Mesenteric fat pad (tissue), 1 donor: ENCODE measurements around the gene SUMO4. TPM values are rescaled to one million over a fixed set of nuclear protein-coding genes. Genes with fewer than 3 reads are reported as not detected.

Experiments used
- total RNA-seq: library from RNA; stranded (reverse); fragmentation: NEBNext Ultra II Directional; extraction: Animal tissue kit (Norgen Biotek cat#: 25700); gene quantifications from one replicate; pipeline ENCODE4 v1.2.1, GENCODE V29; 2021
- donor health status: DM: yes; HTN: yes; CAD: no.

Gene SUMO4
- total RNA-seq, 1 donor from 2014 or later = 1.2 TPM

Other genes starting within 250 kb of the SUMO4 start
- 58.3 TPM for gene TAB2, start 82.5 kb upstream of the SUMO4 start, total RNA-seq
- 3.0 TPM for gene ZC3H12D, start 84.8 kb downstream of the SUMO4 start, total RNA-seq
- 23.0 TPM for gene PPIL4, start 145.8 kb downstream of the SUMO4 start, total RNA-seq
- 53.5 TPM for gene GINM1, start 166.1 kb downstream of the SUMO4 start, total RNA-seq
- 16.5 TPM for gene KATNA1, start 248.5 kb downstream of the SUMO4 start, total RNA-seq